K562 (cell line): ENCODE data around the gene CSMD2. TPM values are rescaled to one million over a fixed set of nuclear protein-coding genes. Genes with fewer than 3 reads are reported as not detected.

Experiments
- ATAC-seq: fragments of 200-7000 bp; cut with Tn5 transposase; 3 replicates; pipeline ENCODE4 v1.9.1; 2020; ENCODE audit warnings: moderate library complexity
- BruUV-seq: library from RNA; stranded (reverse); fragments of 400-500 nt; replicated peaks from 2 replicates; lab custom pipeline; 2021; lab: Mats Ljungman, UMichigan
- CTCF ChIA-PET: fragments of 300-600 bp; formaldehyde crosslinking; extraction: SDS; loops from one replicate; lab custom pipeline; 2021; ENCODE audit warnings: low intra/inter-chr PET ratio; lab: Yijun Ruan, JAX
- POLR2A ChIA-PET: fragments of 300-600, 350-650 bp; sonication (Branson Sonifier 250); formaldehyde crosslinking; extraction: SDS; loops from one replicate; lab custom pipeline; 2021; ENCODE audit warnings: antibody characterized with exemption, inconsistent platforms; lab: Yijun Ruan, JAX
- DNase-seq, 4 experiments: peaks; one replicate each; pipeline versions ENCODE4 v3.0.0 to v3.0.0-alpha.2; 2011 to 2018; ENCODE audit warnings: low spot score in 3 of 4, mixed read lengths in 3 of 4; ENCODE audit errors: extremely low read depth in 1 of 4
- FAIRE-seq: peaks from 2 replicates; lab custom pipeline; 2011; peaks lifted over from hg19 to GRCh38; lab: Jason Lieb, UNC
- H2AFZ ChIP-seq: 2 replicates; pipeline ENCODE4 v1.6.0; 2011; ENCODE audit warnings: low read depth, low read length, control low read depth, inconsistent platforms
- H3K27ac ChIP-seq: fragments of 200-600 bp; 3 replicates; pipeline ENCODE4 v1.8.0; 2011; ENCODE audit warnings: low read depth, mild to moderate bottlenecking, control low read depth, inconsistent platforms, low read length, moderate library complexity, mixed read lengths; ENCODE audit errors: extremely low read depth
- H3K27me3 ChIP-seq, 2 experiments: fragments of 300-600 bp in 1 of 2; 2 replicates in 1 of 2; 3 replicates in 1 of 2; pipeline versions ENCODE4 v1.6.0 to v1.8.0; 2011; ENCODE audit warnings: inconsistent platforms in 2 of 2, low read length in 2 of 2, mild to moderate bottlenecking in 1 of 2, mixed read lengths in 1 of 2, moderate library complexity in 1 of 2; ENCODE audit not compliant: control insufficient read depth in 2 of 2, insufficient read depth in 2 of 2
- H3K36me3 ChIP-seq: fragments of 300-600 bp; 3 replicates; pipeline ENCODE4 v1.8.0; 2011; ENCODE audit warnings: mild to moderate bottlenecking, low read length, inconsistent platforms; ENCODE audit not compliant: control insufficient read depth, insufficient read depth
- H3K4me1 ChIP-seq, 2 experiments: fragments of 200-600 bp in 1 of 2; replicated peaks in 1 of 2; 2 replicates in 1 of 2; 3 replicates in 1 of 2; pipeline versions ENCODE4 v1.5.1 to v1.8.0; 2011; ENCODE audit warnings: inconsistent platforms in 2 of 2, low read length in 2 of 2, mild to moderate bottlenecking in 1 of 2, mixed read lengths in 1 of 2, moderate library complexity in 1 of 2; ENCODE audit not compliant: control insufficient read depth in 2 of 2, insufficient read depth in 2 of 2
- H3K4me2 ChIP-seq: 2 replicates; pipeline ENCODE4 v1.6.1; 2011; ENCODE audit warnings: low read length, control low read depth, inconsistent platforms, mixed read lengths; ENCODE audit not compliant: insufficient read depth
- H3K4me3 ChIP-seq: fragments of 200-600 bp; sonication (generic), shearing (Covaris generic); 2 replicates; pipeline ENCODE4 v1.5.1; 2016; ENCODE audit warnings: control low read depth, inconsistent platforms
- H3K79me2 ChIP-seq: fragments of 200-600 bp; 3 replicates; pipeline ENCODE4 v1.8.0; 2011; ENCODE audit warnings: low read length, inconsistent platforms; ENCODE audit not compliant: control insufficient read depth, insufficient read depth
- H3K9ac ChIP-seq, 2 experiments: 2 replicates each; pipeline versions ENCODE4 v1.6.0 to v1.6.1; 2011; ENCODE audit warnings: low read depth in 2 of 2, low read length in 2 of 2, control low read depth in 1 of 2, inconsistent platforms in 1 of 2, mild to moderate bottlenecking in 1 of 2, mixed read lengths in 1 of 2; ENCODE audit not compliant: insufficient read depth in 1 of 2
- H3K9me1 ChIP-seq: one replicate; pipeline ENCODE4 v1.6.0; 2011; ENCODE audit warnings: inconsistent platforms, mild to moderate bottlenecking, low read length, moderate library complexity; ENCODE audit not compliant: control insufficient read depth, insufficient read depth
- H3K9me3 ChIP-seq: replicated peaks from 2 replicates; pipeline ENCODE4 v1.5.1; 2011; ENCODE audit warnings: low read depth, low read length, inconsistent platforms; ENCODE audit not compliant: control insufficient read depth, insufficient read depth
- H4K20me1 ChIP-seq: replicated peaks from 2 replicates; pipeline ENCODE4 v1.6.1; 2011; ENCODE audit warnings: low read length, inconsistent platforms, mixed read lengths; ENCODE audit not compliant: control insufficient read depth, insufficient read depth
- EP400 ChIP-seq: fragments of 450-650 bp; IDR thresholded peaks from 2 replicates; pipeline ENCODE4 v1.6.1; 2017; ENCODE audit warnings: antibody characterized with exemption, mild to moderate bottlenecking, moderate library complexity
- ERF ChIP-seq: fragments of 450-650 bp; formaldehyde crosslinking; IDR thresholded peaks from 2 replicates; pipeline ENCODE4 v1.4.0; 2020; ENCODE audit warnings: mild to moderate bottlenecking, mixed read lengths
- RCOR1 ChIP-seq, 2 experiments: IDR thresholded peaks; 2 replicates each; pipeline ENCODE4 v1.6.1; 2012; ENCODE audit warnings: low read depth in 2 of 2, low read length in 2 of 2, borderline replicate concordance in 1 of 2, improper control_type of control experiment in 1 of 2
- TCF3 ChIP-seq: sonication (generic); formaldehyde crosslinking; IDR thresholded peaks from 2 replicates; pipeline ENCODE4 v1.4.0; 2020; ENCODE audit warnings: mild to moderate bottlenecking, missing genetic modification reagents
- WGBS: fragments of 100-300 bp; shearing (Covaris generic); methylation state at CpG from one replicate; pipeline ENCODE4 v1.1.6; 2016; ENCODE audit warnings: low coverage, mixed read lengths; ENCODE audit not compliant: insufficient coverage; ENCODE audit errors: missing lambda C conversion rate; 5-methylcytosine and 5-hydroxymethylcytosine counted together
- in situ Hi-C: fragments of 300-500 bp; cut with MboI; formaldehyde crosslinking; loops from 4 replicates; pipeline ENCODE4 v1.15.0; 2018; ENCODE audit warnings: inconsistent platforms, mixed read lengths
- intact Hi-C: fragments of 100-400 bp; cut with micrococcal nuclease; formaldehyde crosslinking; loops from 2 replicates; pipeline ENCODE4 v1.14.2; 2022
- polyA plus RNA-seq, 8 experiments: library from polyadenylated mRNA; depleted of rRNA in 4 of 8; stranded (reverse) in 5 of 8; unstranded in 3 of 8; fragments of >200 nt; fragmentation: Nextera tagmentation in 2 of 8; fragmentation: Illumina TruSeq in 1 of 8; extraction: Ambion mirVana in 2 of 8; extraction: Trizol in 1 of 8; gene quantifications; 2 replicates each; pipeline versions ENCODE4 v1.2.1 to v1.2.3, GENCODE V29; 2011 to 2014; ENCODE audit warnings: inconsistent platforms in 1 of 8, missing spikeins in 1 of 8
- total RNA-seq, 7 experiments: library from RNA; depleted of rRNA in 6 of 7; stranded (reverse); fragments of >200 nt in 6 of 7; fragmentation: Illumina TruSeq in 2 of 7; extraction: Trizol in 2 of 7; gene quantifications; 2 replicates each; pipeline versions ENCODE4 v1.2.1 to v1.2.3, GENCODE V29; 2011 to 2021; ENCODE audit warnings: low replicate concordance in 1 of 7
- TF ChIP-seq, protein P1 (sequence below): sonication (generic); formaldehyde crosslinking; IDR thresholded peaks from 2 replicates; pipeline ENCODE4 v1.8.1; 2023; ENCODE audit warnings: mild to moderate bottlenecking, missing genetic modification reagents, moderate library complexity

Gene CSMD2
- total and polyA plus RNA-seq, 9 of the 15 experiments (the other 6 are each of a cell fraction or from before 2014, with no cell fraction given), result not detected

DNA sequence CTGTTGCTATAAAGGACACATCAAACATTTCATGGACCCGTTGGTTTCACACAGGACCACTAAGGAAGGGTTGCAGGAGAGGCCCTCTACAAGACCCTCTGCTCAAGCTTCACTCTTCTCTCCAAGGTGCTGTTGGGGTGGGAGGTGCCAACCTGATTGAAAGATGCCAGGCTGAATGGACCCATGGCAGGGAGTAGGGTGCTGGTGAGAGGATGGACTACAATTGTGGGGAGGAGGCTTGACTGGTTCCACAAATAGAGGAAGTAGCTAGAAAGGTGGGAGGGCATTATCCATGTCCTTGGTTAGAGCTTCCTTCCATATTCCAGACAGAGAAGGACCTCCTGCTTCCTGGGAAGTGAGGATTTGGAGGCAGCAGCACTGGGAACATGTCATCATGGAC is 468.7 kb downstream of the CSMD2 start:
- H3K27ac ChIP-seq, result no peak overlapping the region
- BruUV-seq, result no TSS peak
- WGBS, result 0% methylated on average over 1 of the region's 1 CpG

More for the DNA sequence above, 468.7 kb downstream of the CSMD2 start:
- Histone ChIP-seq H3K4me1 (no peaks in the 10 kb centered on the region), H3K9me3 (no peaks in the 10 kb centered on the region), H3K4me3 (no peak overlapping the region), H3K36me3 (no peaks in the 10 kb centered on the region), H4K20me1 (no peaks in the 10 kb centered on the region), H3K4me2 (no peak overlapping the region), H3K79me2 (no peaks in the 10 kb centered on the region), H3K9me1 (no peaks in the 10 kb centered on the region), H3K9ac (no peak overlapping the region), H3K27me3 (peaks cover 2 to 6% of the 10 kb centered on the region in 2 experiments; a peak in 2 of 5 replicates), H2AFZ (no peak overlapping the region)
- no peak for TF ChIP-seq RCOR1 (IDR thresholded peaks at IDR 0.05; ENCODE audit: borderline replicate concordance in 1 of 2, low read depth in 2 of 2, low read length in 2 of 2)
- TF ChIP-seq ERF (CRISPR knock-in tag), result no peak
- TF ChIP-seq, protein P1, sequence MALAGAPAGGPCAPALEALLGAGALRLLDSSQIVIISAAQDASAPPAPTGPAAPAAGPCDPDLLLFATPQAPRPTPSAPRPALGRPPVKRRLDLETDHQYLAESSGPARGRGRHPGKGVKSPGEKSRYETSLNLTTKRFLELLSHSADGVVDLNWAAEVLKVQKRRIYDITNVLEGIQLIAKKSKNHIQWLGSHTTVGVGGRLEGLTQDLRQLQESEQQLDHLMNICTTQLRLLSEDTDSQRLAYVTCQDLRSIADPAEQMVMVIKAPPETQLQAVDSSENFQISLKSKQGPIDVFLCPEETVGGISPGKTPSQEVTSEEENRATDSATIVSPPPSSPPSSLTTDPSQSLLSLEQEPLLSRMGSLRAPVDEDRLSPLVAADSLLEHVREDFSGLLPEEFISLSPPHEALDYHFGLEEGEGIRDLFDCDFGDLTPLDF (CRISPR knock-in tag), result no peak
- TF ChIP-seq TCF3 (CRISPR knock-in tag), result no peak
- no peak for TF ChIP-seq EP400
- ATAC-seq (no peak), FAIRE-seq (no peak), DNase-seq (no peak)
- intact Hi-C loops (no loop called here), in situ Hi-C loops (no loop called here)
- ChIA-PET CTCF (interaction anchor here (0.5 kb wide), 1 partner anchor 150 kb away, joined by 4 read pairs; no protein-coding TSS in a partner anchor), POLR2A (no interaction called here)
